ENCODE results near the gene SLC4A1AP.
A peak's percentile ranks its signal among the peaks of the same experiment; 100 is the strongest.
"Not testable (repeated sequence)": the region's sequence is repeated elsewhere in the genome, so short reads cannot be mapped to it uniquely, and the experiment has no call there.

Gene SLC4A1AP, protein sequence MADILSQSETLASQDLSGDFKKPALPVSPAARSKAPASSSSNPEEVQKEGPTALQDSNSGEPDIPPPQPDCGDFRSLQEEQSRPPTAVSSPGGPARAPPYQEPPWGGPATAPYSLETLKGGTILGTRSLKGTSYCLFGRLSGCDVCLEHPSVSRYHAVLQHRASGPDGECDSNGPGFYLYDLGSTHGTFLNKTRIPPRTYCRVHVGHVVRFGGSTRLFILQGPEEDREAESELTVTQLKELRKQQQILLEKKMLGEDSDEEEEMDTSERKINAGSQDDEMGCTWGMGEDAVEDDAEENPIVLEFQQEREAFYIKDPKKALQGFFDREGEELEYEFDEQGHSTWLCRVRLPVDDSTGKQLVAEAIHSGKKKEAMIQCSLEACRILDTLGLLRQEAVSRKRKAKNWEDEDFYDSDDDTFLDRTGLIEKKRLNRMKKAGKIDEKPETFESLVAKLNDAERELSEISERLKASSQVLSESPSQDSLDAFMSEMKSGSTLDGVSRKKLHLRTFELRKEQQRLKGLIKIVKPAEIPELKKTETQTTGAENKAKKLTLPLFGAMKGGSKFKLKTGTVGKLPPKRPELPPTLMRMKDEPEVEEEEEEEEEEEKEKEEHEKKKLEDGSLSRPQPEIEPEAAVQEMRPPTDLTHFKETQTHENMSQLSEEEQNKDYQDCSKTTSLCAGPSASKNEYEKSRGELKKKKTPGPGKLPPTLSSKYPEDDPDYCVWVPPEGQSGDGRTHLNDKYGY

DNA sequence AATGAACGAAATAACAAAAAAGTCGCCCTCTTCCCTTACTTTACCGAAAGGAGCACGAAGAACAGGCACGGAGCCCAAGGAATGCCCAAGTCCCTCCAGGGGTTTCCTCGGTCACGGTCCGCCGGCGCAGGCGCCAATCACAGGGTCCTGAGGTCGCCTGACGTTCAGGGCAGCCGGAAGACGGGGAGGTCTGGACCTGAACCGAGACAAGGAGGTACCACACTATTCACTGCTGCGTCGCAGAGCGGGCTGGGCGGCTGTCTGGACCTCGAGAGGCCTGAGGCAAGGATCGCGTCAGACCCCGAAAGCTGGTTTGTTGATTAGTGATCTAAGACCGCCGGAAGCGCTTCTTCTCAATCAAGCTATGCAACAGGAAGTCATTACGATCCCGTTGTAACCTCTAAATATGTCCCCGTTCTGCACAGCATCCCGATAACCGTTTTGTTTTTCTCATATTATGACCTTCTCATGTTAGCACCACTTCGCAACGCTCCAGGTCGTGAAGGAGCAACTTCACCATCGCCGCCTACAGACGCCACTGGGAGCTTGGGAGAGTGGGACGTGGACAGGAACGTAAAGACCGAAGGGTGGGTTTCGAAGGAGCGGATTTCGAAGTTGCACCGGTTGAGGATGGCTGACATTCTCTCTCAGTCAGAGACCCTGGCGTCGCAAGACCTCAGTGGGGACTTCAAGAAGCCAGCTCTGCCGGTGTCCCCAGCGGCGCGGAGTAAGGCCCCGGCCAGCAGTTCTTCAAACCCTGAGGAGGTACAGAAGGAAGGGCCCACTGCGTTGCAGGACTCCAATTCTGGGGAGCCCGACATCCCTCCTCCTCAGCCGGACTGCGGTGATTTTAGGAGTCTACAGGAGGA, at the start of gene SLC4A1AP, which contains the start of gene SUPT7L:
SLC4A1AP (plus strand) TSS at position 605 of the 869 bp plus-strand sequence; CDS start at position 631, 26 bp downstream.
SUPT7L (minus strand) TSS at position 330 of the 869 bp plus-strand sequence. CDS start 1,422 bp downstream, outside the sequence.
- TF ChIP-seq, protein P1, sequence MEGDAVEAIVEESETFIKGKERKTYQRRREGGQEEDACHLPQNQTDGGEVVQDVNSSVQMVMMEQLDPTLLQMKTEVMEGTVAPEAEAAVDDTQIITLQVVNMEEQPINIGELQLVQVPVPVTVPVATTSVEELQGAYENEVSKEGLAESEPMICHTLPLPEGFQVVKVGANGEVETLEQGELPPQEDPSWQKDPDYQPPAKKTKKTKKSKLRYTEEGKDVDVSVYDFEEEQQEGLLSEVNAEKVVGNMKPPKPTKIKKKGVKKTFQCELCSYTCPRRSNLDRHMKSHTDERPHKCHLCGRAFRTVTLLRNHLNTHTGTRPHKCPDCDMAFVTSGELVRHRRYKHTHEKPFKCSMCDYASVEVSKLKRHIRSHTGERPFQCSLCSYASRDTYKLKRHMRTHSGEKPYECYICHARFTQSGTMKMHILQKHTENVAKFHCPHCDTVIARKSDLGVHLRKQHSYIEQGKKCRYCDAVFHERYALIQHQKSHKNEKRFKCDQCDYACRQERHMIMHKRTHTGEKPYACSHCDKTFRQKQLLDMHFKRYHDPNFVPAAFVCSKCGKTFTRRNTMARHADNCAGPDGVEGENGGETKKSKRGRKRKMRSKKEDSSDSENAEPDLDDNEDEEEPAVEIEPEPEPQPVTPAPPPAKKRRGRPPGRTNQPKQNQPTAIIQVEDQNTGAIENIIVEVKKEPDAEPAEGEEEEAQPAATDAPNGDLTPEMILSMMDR (IDR thresholded peaks at IDR 0.05; ENCODE audit: control insufficient read depth, extremely low read depth, insufficient read depth) = no peak
- peak; percentile 66 for DNase-seq (ENCODE audit: low read depth)
- peak within 1 kb of the TSS; percentile 87 for H3K4me3 ChIP-seq (ENCODE audit: low read depth, low read length)

DNA sequence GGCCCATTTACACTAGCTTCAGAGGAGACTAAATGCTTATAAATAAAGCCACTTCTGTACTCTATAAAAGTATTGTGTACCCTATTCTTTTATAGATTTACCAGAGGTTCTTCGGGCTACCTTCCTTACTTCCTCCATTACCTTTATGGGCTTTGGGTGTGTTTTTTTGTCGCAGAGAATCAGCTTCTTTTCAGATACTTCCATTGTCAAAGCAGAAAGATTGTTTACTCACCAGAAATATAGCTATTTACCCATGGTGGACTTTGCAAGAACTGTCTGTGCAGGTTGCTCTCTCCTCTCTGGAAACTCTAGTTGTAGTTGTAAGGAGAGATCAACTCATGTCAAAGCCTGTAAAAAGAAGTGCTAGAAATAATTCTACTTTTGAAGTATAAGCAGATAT, 49.7 kb upstream of the SLC4A1AP start:
- TF ChIP-seq, protein P1 (IDR thresholded peaks at IDR 0.05; ENCODE audit: control insufficient read depth, extremely low read depth, insufficient read depth) = no peak
- peak; percentile 61 for DNase-seq (ENCODE audit: low read depth)
- no peak overlapping the region for H3K4me3 ChIP-seq (ENCODE audit: low read depth, low read length)

DNA sequence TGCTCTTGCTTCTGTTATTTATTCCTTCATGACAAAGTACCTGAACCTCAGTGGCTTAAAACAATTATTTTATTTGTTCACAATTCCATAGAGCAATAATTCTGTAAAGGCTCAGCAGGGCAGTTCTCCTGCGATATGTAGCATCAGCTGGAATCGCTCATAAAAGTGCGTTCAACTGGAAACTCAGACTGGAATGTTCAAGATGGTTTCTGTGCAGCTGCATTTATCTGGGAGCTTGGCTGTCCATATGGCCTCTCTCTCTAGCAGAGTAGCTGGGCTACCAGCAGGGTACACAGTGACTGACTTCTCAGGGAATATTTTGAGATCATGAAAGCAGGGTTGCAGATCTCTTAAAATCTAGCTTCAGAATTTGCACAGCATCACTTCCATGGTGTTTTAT, 48.4 kb upstream of the SLC4A1AP start:
- DNase-seq (ENCODE audit: low read depth) = no peak

DNA sequence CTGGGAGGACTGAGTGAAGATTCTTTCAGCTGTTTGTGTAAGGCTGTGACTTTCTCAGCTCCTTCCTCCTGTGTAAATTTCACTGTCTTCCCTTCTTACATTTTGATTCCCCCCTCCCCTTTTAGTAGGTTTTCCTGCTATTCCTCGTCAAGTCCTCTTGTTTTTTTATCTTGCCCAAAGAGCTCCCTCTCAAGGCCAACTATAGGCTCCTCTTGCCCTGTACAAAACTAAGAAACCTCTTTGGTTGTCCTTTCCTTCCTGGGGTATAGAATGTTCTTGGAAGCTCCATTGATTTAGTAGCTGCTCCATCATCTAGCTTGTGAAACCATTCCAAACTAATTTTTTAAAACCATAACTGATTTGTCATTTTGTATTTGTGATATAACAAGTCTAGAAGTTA, 42.2 kb upstream of the SLC4A1AP start:
- no peak overlapping the region for H3K4me3 ChIP-seq (ENCODE audit: low read depth, low read length)
- TF ChIP-seq, protein P1 (IDR thresholded peaks at IDR 0.05; ENCODE audit: control insufficient read depth, extremely low read depth, insufficient read depth) = no peak
- DNase-seq (ENCODE audit: low read depth) = no peak

More for the DNA sequence above, 48.4 kb upstream of the SLC4A1AP start:
- no peak overlapping the region for H3K4me3 ChIP-seq (ENCODE audit: low read depth, low read length)
- TF ChIP-seq, protein P1 (IDR thresholded peaks at IDR 0.05; ENCODE audit: control insufficient read depth, extremely low read depth, insufficient read depth) = no peak

DNA sequence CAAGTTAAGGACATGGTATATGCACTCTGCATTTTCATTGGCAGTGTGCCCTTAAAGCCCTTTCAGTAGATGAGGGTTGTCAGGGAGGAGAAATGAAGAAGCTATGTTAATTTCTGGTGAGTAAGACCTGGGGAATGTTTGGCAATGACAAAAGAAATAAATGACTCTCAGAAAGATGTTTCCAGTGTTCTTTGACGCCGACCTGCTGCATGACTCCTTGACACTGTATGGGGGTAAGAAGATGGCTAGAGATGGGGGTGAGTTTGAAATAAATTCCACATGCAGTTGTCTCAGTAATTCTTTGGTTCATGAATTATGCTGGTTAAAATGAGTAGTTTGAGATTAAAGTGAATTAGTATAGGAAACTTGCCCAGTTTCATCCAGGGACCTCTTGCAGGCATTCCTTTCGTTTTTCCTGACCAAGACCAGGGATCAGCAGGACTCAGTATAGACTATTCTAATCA, 40.7 kb upstream of the SLC4A1AP start:
- TF ChIP-seq, protein P1 (IDR thresholded peaks at IDR 0.05; ENCODE audit: control insufficient read depth, extremely low read depth, insufficient read depth) = no peak
- no peak overlapping the region for H3K4me3 ChIP-seq (ENCODE audit: low read depth, low read length)
- no peak for DNase-seq (ENCODE audit: low read depth)

DNA sequence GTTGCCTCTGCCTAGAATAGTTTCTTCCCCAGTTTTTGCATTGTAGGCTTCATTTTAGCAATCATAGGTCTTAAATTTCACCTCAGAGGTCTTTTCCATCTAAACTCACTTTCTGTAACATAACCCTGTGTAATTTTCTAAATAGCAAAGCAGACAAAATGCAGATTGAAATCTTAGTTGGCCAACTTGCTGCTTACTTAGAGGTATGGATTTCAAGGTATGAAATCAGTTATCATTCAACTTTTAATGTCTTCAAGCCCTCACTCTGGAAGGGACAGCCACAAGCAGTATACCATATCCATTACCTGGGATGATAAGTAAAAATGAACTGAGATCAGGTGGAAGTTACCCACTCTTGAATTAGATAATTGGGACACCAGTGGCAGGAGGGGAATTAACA, 38.7 kb upstream of the SLC4A1AP start:
- H3K4me3 ChIP-seq (ENCODE audit: low read depth, low read length) = no peak overlapping the region
- TF ChIP-seq, protein P1 (IDR thresholded peaks at IDR 0.05; ENCODE audit: control insufficient read depth, extremely low read depth, insufficient read depth) = no peak
- DNase-seq (ENCODE audit: low read depth) = no peak

DNA sequence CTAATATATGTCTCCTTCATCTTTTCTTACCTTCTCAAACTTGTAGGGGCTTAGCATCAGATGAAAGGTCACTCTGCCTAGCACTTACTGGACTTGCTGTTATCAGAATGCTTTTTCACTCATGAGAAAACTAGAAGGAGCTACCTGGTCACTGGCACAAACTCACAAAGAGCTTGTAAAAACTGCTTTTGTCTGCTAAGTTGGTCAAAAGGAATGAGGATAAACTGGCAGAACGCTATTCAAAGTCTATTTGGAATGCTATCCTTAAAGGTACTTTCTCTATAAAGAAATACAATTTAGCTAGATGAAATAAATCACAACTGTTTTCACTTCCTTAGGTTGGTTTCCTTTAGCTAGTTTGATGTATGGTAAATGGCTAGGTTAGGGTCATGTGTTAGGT, 37.4 kb upstream of the SLC4A1AP start:
- H3K4me3 ChIP-seq (ENCODE audit: low read depth, low read length); DNase-seq (ENCODE audit: low read depth): not testable (repeated sequence)

DNA sequence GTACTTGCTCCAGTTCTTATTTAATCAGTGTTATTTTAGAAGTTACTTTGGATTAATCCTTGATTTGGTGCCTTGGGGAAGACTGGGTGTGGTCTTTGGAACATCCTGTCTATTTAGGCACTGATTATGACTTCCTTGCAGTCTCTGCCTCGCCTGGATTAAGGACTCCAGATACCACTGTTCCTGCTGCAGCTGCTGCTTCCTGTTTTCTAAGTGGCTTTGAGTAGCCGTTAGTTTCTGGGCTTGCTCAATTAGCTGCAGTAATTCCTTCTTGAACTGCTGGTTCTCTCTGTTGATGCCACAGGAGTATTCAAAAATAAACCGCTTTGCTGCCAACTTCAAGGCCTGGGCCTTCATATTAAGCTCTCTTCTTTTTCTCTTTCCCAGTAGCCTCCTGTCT, 36.8 kb upstream of the SLC4A1AP start:
- not testable (repeated sequence) for DNase-seq (ENCODE audit: low read depth); H3K4me3 ChIP-seq (ENCODE audit: low read depth, low read length)

Data from LNCaP clone FGC (cell line).